Fibroblast of lung (primary cell): Measurements from ENCODE around the gene CA5A.

Experiments
- EZH2 ChIP-seq: IDR thresholded peaks from 2 replicates; pipeline ENCODE4 v1.5.1; 2012; ENCODE audit warnings: low read length, control low read depth, mild to moderate bottlenecking; ENCODE audit errors: missing control alignments
- TF ChIP-seq, protein P1 (sequence below), 2 donors: IDR thresholded peaks in 1 of 2; conservative IDR thresholded peaks in 1 of 2; 1 replicate in 1 of 2; 2 replicates in 1 of 2; pipeline ENCODE4 v1.5.1; 2011 to 2012; ENCODE audit warnings: low read length in 2 of 2, control low read depth in 1 of 2, inconsistent platforms in 1 of 2, low read depth in 1 of 2, mild to moderate bottlenecking in 1 of 2

DNA sequence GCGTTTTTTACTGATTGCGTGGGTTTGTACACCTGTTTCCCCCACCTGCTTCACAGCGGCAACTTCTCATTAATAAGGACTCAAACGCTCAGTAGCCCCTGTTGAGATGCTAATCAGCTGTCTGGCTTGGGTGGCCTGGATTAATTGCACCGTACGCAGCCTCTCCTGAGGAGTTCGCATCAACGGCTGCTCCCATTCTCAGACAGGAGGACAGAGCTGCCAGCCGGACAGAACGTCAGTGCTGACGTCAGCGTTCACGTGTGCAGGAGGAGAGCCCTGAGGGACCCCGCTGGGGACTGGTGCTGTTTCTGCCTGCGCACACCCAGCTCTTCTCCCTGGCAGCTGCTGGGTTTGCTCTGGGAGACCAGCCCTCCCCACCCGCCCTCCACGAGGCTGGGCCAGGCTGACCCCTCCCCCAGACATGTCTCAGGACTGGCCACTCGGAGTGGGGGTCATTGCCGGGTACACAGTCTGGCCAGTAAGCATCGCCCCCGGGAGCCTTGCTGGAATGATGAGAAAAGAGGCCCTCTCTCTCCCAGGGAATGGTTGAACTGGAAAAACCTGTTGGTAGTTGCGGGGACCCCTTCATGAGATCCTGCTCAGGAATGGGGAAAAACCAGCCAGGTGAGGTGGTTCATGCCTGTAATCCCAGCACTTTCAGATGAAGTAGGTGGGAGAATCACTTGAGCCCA is 9.2 kb upstream of the CA5A start:
- no peak for TF ChIP-seq EZH2
- TF ChIP-seq, protein P1, sequence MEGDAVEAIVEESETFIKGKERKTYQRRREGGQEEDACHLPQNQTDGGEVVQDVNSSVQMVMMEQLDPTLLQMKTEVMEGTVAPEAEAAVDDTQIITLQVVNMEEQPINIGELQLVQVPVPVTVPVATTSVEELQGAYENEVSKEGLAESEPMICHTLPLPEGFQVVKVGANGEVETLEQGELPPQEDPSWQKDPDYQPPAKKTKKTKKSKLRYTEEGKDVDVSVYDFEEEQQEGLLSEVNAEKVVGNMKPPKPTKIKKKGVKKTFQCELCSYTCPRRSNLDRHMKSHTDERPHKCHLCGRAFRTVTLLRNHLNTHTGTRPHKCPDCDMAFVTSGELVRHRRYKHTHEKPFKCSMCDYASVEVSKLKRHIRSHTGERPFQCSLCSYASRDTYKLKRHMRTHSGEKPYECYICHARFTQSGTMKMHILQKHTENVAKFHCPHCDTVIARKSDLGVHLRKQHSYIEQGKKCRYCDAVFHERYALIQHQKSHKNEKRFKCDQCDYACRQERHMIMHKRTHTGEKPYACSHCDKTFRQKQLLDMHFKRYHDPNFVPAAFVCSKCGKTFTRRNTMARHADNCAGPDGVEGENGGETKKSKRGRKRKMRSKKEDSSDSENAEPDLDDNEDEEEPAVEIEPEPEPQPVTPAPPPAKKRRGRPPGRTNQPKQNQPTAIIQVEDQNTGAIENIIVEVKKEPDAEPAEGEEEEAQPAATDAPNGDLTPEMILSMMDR (conservative IDR thresholded peaks at IDR 0.05 in 1 of 2, IDR thresholded peaks at IDR 0.05 in 1 of 2; ENCODE audit: low read depth in 1 of 2, low read length in 2 of 2) = no peak
